Uterus (tissue), 2 donors: Measurements from ENCODE around the gene BMP4.

Source experiments
- CTCF ChIP-seq, 4 experiments: fragments of 200-600 bp in 2 of 4; fragments of 450-650 bp in 2 of 4; sonication (generic) in 2 of 4; IDR thresholded peaks; one replicate each; pipeline ENCODE4 v1.5.1; 2016 to 2019; ENCODE audit warnings: antibody characterized with exemption in 4 of 4, mild to moderate bottlenecking in 2 of 4, moderate library complexity in 1 of 4
- POLR2A ChIP-seq, 2 donors: fragments of 450-650 bp; IDR thresholded peaks; one replicate each; pipeline ENCODE4 v1.6.1; 2016; ENCODE audit warnings: antibody characterized with exemption in 2 of 2, mild to moderate bottlenecking in 1 of 2, moderate library complexity in 1 of 2

GRCh38 chr14:54001189-54001878 is 44.7 kb upstream of the BMP4 start:
- TF ChIP-seq CTCF (IDR thresholded peaks at IDR 0.05) (no peak), POLR2A (IDR thresholded peaks at IDR 0.05) (no peak)
